GM12878 (cell line): ENCODE measurements around the gene EML5. TPM values are rescaled to one million over a fixed set of nuclear protein-coding genes. Genes with fewer than 3 reads are reported as not detected.

Experiments used
- ATAC-seq: fragments of 200-7000 bp; cut with Tn5 transposase; 3 replicates; pipeline ENCODE4 v1.9.1; 2020; ENCODE audit warnings: mild to moderate bottlenecking, moderate library complexity
- BruUV-seq: library from RNA; stranded (reverse); fragments of 400-500 nt; replicated peaks from 2 replicates; lab custom pipeline; 2021; lab: Mats Ljungman, UMichigan
- CTCF ChIA-PET: fragments of 300-600 bp; sonication (Branson Sonifier 250); formaldehyde crosslinking; extraction: SDS; loops from one replicate; lab custom pipeline; 2021; ENCODE audit warnings: inconsistent platforms; lab: Yijun Ruan, JAX
- POLR2A ChIA-PET: fragments of 350-600 bp; formaldehyde crosslinking; extraction: SDS; loops from one replicate; lab custom pipeline; 2021; ENCODE audit warnings: inconsistent platforms; lab: Charles Lee
- RAD21 ChIA-PET: fragments of 300-600 bp; sonication (Branson Sonifier 250); formaldehyde crosslinking; loops from one replicate; lab custom pipeline; 2023; ENCODE audit warnings: antibody characterized with exemption; ENCODE audit not compliant: unreplicated experiment; lab: Charles Lee
- SMC1A ChIA-PET: fragments of 300-600 bp; sonication (Branson Sonifier 250); formaldehyde crosslinking; loops from one replicate; lab custom pipeline; 2023; ENCODE audit not compliant: unreplicated experiment, uncharacterized antibody; lab: Charles Lee
- DNase-seq: peaks from one replicate; pipeline ENCODE4 v3.0.0-alpha.2; 2011; ENCODE audit warnings: low read depth, low spot score
- FAIRE-seq: peaks from 3 replicates; lab custom pipeline; 2011; peaks lifted over from hg19 to GRCh38; lab: Jason Lieb, UNC
- H2AFZ ChIP-seq: 2 replicates; pipeline ENCODE4 v1.6.0; 2011; ENCODE audit warnings: low read depth, low read length, control low read depth; ENCODE audit not compliant: control insufficient read depth
- H3K27ac ChIP-seq: 2 replicates; pipeline ENCODE4 v1.5.1; 2011; ENCODE audit warnings: control low read depth; ENCODE audit not compliant: control insufficient read depth, insufficient read depth
- H3K27me3 ChIP-seq, 2 experiments: replicated peaks in 1 of 2; 2 replicates each; pipeline versions ENCODE4 v1.6.0 to v1.6.1; 2011; ENCODE audit warnings: low read length in 1 of 2; ENCODE audit not compliant: control insufficient read depth in 2 of 2, insufficient read depth in 2 of 2
- H3K36me3 ChIP-seq, 2 experiments: 2 replicates each; pipeline ENCODE4 v1.5.1; 2011; ENCODE audit warnings: low read length in 1 of 2; ENCODE audit not compliant: control insufficient read depth in 2 of 2, insufficient read depth in 2 of 2
- H3K4me1 ChIP-seq: 2 replicates; pipeline ENCODE4 v1.6.1; 2011; ENCODE audit warnings: mild to moderate bottlenecking, low read length, moderate library complexity, mixed read lengths; ENCODE audit not compliant: control insufficient read depth, insufficient read depth
- H3K4me2 ChIP-seq: 2 replicates; pipeline ENCODE4 v1.6.0; 2011; ENCODE audit warnings: control low read depth; ENCODE audit not compliant: control insufficient read depth, insufficient read depth
- H3K4me3 ChIP-seq: fragments of 200-600 bp; sonication (generic); 2 replicates; pipeline ENCODE4 v1.5.1; 2016
- H3K79me2 ChIP-seq: 2 replicates; pipeline ENCODE4 v1.6.0; 2011; ENCODE audit warnings: low read length; ENCODE audit not compliant: control insufficient read depth, insufficient read depth
- H3K9ac ChIP-seq: 2 replicates; pipeline ENCODE4 v1.8.0; 2011; ENCODE audit warnings: low read length, control low read depth, mixed read lengths; ENCODE audit not compliant: control insufficient read depth, insufficient read depth
- H3K9me3 ChIP-seq: replicated peaks from 3 replicates; pipeline ENCODE4 v1.5.1; 2011; ENCODE audit warnings: mild to moderate bottlenecking, low read length; ENCODE audit not compliant: control insufficient read depth, insufficient read depth
- H4K20me1 ChIP-seq: 2 replicates; pipeline ENCODE4 v1.6.0; 2011; ENCODE audit not compliant: control insufficient read depth, insufficient read depth
- CBX3 ChIP-seq: fragments of 200-600 bp; sonication (generic); IDR thresholded peaks from 2 replicates; pipeline ENCODE4 v1.6.1; 2016; ENCODE audit warnings: low read depth, borderline replicate concordance
- CBX5 ChIP-seq: sonication (generic); IDR thresholded peaks from 2 replicates; pipeline ENCODE4 v1.6.1; 2016; ENCODE audit warnings: low read depth, moderate library complexity, mild to moderate bottlenecking, inconsistent platforms
- CHD4 ChIP-seq: fragments of 200-600 bp; sonication (generic); IDR thresholded peaks from 2 replicates; pipeline ENCODE4 v1.6.1; 2016; ENCODE audit warnings: mild to moderate bottlenecking
- GABPA ChIP-seq: IDR thresholded peaks from 2 replicates; pipeline ENCODE4 v1.6.1; 2014; ENCODE audit warnings: antibody characterized with exemption, low read depth, mild to moderate bottlenecking, inconsistent platforms
- KDM1A ChIP-seq: fragments of 200-600 bp; sonication (generic); IDR thresholded peaks from 2 replicates; pipeline ENCODE4 v1.6.1; 2016; ENCODE audit warnings: borderline replicate concordance
- MEF2A ChIP-seq: IDR thresholded peaks from 2 replicates; pipeline ENCODE4 v1.6.1; 2011; ENCODE audit warnings: low read depth, mild to moderate bottlenecking, low read length, moderate library complexity; ENCODE audit not compliant: insufficient read depth
- MYB ChIP-seq: fragments of 150-350 bp; IDR thresholded peaks from 2 replicates; pipeline ENCODE4 v1.6.1; 2014; ENCODE audit warnings: mild to moderate bottlenecking, low read depth, low read length, borderline replicate concordance
- NR2C2 ChIP-seq: IDR thresholded peaks from 2 replicates; pipeline ENCODE4 v1.6.1; 2011; ENCODE audit warnings: borderline replicate concordance, low read depth; ENCODE audit not compliant: control insufficient read depth, insufficient read length
- PAX5 ChIP-seq: IDR thresholded peaks from 2 replicates; pipeline ENCODE4 v1.6.1; 2011; ENCODE audit warnings: low read depth, low read length, borderline replicate concordance
- PML ChIP-seq: IDR thresholded peaks from 2 replicates; pipeline ENCODE4 v1.6.1; 2012; ENCODE audit warnings: low read length, inconsistent platforms
- POLR2AphosphoS2 ChIP-seq: IDR thresholded peaks from 2 replicates; pipeline ENCODE4 v1.6.1; 2011; ENCODE audit warnings: low read depth, mild to moderate bottlenecking, low read length, improper control_type of control experiment, moderate library complexity
- RCOR1 ChIP-seq: conservative IDR thresholded peaks from 2 replicates; pipeline ENCODE4 v1.6.1; 2012; ENCODE audit warnings: low read depth, low read length, improper control_type of control experiment
- RUNX3 ChIP-seq: IDR thresholded peaks from 2 replicates; pipeline ENCODE4 v1.6.1; 2012; ENCODE audit warnings: low read length, inconsistent platforms
- SMAD5 ChIP-seq: IDR thresholded peaks from 2 replicates; pipeline ENCODE4 v1.6.1; 2016; ENCODE audit warnings: antibody characterized with exemption, low read depth
- SMC3 ChIP-seq: IDR thresholded peaks from 2 replicates; pipeline ENCODE4 v1.6.1; 2011; ENCODE audit warnings: low read length, improper control_type of control experiment, borderline replicate concordance
- SREBF1 ChIP-seq: IDR thresholded peaks from 2 replicates; pipeline ENCODE4 v1.6.1; 2012; ENCODE audit warnings: mild to moderate bottlenecking, low read length
- TCF12 ChIP-seq: IDR thresholded peaks from 2 replicates; pipeline ENCODE4 v1.6.1; 2011; ENCODE audit warnings: low read depth, mild to moderate bottlenecking, low read length
- WGBS: methylation state at CpG from one replicate; pipeline ENCODE4 v1.1.6; 2016; ENCODE audit warnings: low lambda C conversion rate; ENCODE audit not compliant: insufficient replicate concordance, insufficient coverage; ENCODE audit errors: missing lambda C conversion rate; 5-methylcytosine and 5-hydroxymethylcytosine counted together
- in situ Hi-C: fragments of 300-500 bp; cut with MboI; formaldehyde crosslinking; loops from 9 replicates; pipeline ENCODE4 v1.14.3; 2018; ENCODE audit warnings: mixed read lengths
- intact Hi-C: fragments of 100-400 bp; cut with micrococcal nuclease; formaldehyde crosslinking; loops from one replicate; pipeline ENCODE4 v1.14.2; 2022; ENCODE audit not compliant: unreplicated experiment
- polyA plus RNA-seq, 11 experiments: library from polyadenylated mRNA; depleted of rRNA in 4 of 11; unstranded in 6 of 11; stranded (reverse) in 5 of 11; fragments of >200 nt; fragmentation: Nextera tagmentation in 4 of 11; fragmentation: Illumina TruSeq in 1 of 11; extraction: Ambion mirVana in 4 of 11; extraction: Trizol in 1 of 11; gene quantifications; 1 replicate in 1 of 11; 2 replicates in 10 of 11; pipeline versions ENCODE4 v1.2.1 to v1.2.3, GENCODE V29; 2011 to 2016; ENCODE audit warnings: inconsistent platforms in 2 of 11, missing spikeins in 2 of 11, low read depth in 1 of 11
- total RNA-seq, 4 experiments: library from RNA; depleted of rRNA in 3 of 4; stranded (reverse); fragments of >200 nt in 3 of 4; fragmentation: Illumina TruSeq in 1 of 4; extraction: Trizol in 1 of 4; gene quantifications; 2 replicates each; pipeline versions ENCODE4 v1.2.1 to v1.2.3, GENCODE V29; 2013 to 2021
- TF ChIP-seq, protein P1 (sequence below): fragments of 450-650 bp; IDR thresholded peaks from 2 replicates; pipeline ENCODE4 v1.6.1; 2017; ENCODE audit warnings: antibody characterized with exemption, mild to moderate bottlenecking, moderate library complexity

EML5 gene
- total and polyA plus RNA-seq, 10 of the 15 experiments (the other 5 are each of a cell fraction or from before 2014, with no cell fraction given), result 0.08 to 0.35 (median 0.22) TPM; not detected in 1

DNA sequence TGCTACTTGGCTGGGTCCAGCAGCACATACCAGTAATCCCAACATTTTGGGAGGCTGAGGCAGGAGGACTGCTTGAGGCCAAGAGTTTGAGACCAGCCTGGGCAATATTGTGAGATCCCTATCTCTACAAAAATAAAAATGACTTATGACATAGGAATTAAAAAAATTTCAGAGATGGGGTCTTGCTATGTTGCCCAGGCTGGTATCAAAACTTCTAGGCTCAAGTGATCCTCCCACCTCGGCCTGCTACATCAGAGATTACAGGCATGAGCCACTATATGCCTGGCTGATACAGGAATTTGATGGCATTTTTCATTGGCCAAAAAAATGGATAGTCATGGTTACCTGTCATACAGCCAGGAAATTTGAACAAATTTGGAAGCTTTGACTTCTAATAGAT is 175.3 kb downstream of the EML5 start:
- no peak for DNase-seq
- Histone ChIP-seq H3K4me1 (peaks cover 10% of the 10 kb centered on the region), H3K79me2 (no peaks in the 10 kb centered on the region), H3K27me3 (no peaks in the 10 kb centered on the region), H3K9me3 (no peaks in the 10 kb centered on the region), H2AFZ (no peak overlapping the region), H4K20me1 (no peaks in the 10 kb centered on the region), H3K4me3 (no peak overlapping the region), H3K9ac (no peak overlapping the region)
- ATAC-seq, result no peak
- CTCF ChIA-PET, result no interaction called here
- BruUV-seq, result no TSS peak
- POLR2A ChIA-PET, result no interaction called here
- in situ Hi-C loops, result no loop called here
- 100% methylated on average over 1 of the region's 1 CpG for WGBS
- SMC1A ChIA-PET, result no interaction called here
- intact Hi-C loops, result no loop called here
- TF ChIP-seq SREBF1 (no peak), SMC3 (no peak), GABPA (no peak), TCF12 (no peak), POLR2AphosphoS2 (no peak), CHD4 (no peak)
- TF ChIP-seq, all 136 proteins: peak for 0
- RAD21 ChIA-PET, result no interaction called here
- Histone ChIP-seq H3K4me2 (no peak overlapping the region), H3K27ac (no peak overlapping the region), H3K36me3 (peaks cover 0 to 4% of the 10 kb centered on the region in 2 experiments; a peak in 1 of 4 replicates)
- FAIRE-seq, result no peak

DNA sequence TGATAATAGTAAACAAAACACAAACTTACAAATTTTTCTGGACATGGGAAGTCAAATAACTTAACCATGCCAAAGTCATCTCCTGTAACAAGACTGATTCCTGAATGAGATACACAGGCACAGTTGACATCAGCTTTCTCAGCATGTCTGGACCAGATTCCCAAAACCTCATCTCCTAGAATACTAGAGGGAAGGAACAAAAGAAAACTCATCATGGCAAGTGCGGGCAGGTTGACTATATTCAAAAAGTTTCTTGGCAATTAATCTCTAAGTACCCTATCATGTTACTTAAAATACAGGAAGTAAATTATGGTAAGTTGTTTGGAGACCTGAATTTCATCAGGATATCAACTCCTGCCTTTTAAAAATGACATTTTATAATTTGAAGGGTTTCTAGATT is 176.1 kb downstream of the EML5 start:
- WGBS, result 88% methylated on average over 1 of the region's 1 CpG
- Histone ChIP-seq H3K27me3 (no peaks in the 10 kb centered on the region), H3K27ac (no peak overlapping the region), H3K9me3 (no peaks in the 10 kb centered on the region), H2AFZ (no peak overlapping the region), H3K79me2 (no peaks in the 10 kb centered on the region), H3K9ac (no peak overlapping the region), H4K20me1 (no peaks in the 10 kb centered on the region), H3K36me3 (peaks cover 0 to 11% of the 10 kb centered on the region in 2 experiments; a peak in 1 of 4 replicates), H3K4me2 (no peak overlapping the region), H3K4me1 (peaks cover 10% of the 10 kb centered on the region), H3K4me3 (no peak overlapping the region)
- ChIA-PET SMC1A (interaction anchor here (0.9 to 1.1 kb wide), 2 partner anchors 11 to 52 kb away, joined by 3 read pairs; no protein-coding TSS in a partner anchor), POLR2A (no interaction called here), CTCF (interaction anchor here (1.4 kb wide), 1 partner anchor 51 kb away, joined by 4 read pairs; no protein-coding TSS in a partner anchor), RAD21 (interaction anchor here (0.9 kb wide), 1 partner anchor 52 kb away, joined by 5 read pairs; no protein-coding TSS in a partner anchor)
- in situ Hi-C loops, result no loop called here
- intact Hi-C loops, result no loop called here
- ATAC-seq (no peak), DNase-seq (no peak), FAIRE-seq (no peak)
- no TSS peak for BruUV-seq
- TF ChIP-seq NR2C2 (no peak), MEF2A (no peak), RUNX3 (no peak), RCOR1 (no peak), MYB (no peak), CBX3 (no peak), KDM1A (no peak), CBX5 (no peak), PAX5 (no peak), PML (no peak), SMAD5 (no peak)
- TF ChIP-seq, protein P1, sequence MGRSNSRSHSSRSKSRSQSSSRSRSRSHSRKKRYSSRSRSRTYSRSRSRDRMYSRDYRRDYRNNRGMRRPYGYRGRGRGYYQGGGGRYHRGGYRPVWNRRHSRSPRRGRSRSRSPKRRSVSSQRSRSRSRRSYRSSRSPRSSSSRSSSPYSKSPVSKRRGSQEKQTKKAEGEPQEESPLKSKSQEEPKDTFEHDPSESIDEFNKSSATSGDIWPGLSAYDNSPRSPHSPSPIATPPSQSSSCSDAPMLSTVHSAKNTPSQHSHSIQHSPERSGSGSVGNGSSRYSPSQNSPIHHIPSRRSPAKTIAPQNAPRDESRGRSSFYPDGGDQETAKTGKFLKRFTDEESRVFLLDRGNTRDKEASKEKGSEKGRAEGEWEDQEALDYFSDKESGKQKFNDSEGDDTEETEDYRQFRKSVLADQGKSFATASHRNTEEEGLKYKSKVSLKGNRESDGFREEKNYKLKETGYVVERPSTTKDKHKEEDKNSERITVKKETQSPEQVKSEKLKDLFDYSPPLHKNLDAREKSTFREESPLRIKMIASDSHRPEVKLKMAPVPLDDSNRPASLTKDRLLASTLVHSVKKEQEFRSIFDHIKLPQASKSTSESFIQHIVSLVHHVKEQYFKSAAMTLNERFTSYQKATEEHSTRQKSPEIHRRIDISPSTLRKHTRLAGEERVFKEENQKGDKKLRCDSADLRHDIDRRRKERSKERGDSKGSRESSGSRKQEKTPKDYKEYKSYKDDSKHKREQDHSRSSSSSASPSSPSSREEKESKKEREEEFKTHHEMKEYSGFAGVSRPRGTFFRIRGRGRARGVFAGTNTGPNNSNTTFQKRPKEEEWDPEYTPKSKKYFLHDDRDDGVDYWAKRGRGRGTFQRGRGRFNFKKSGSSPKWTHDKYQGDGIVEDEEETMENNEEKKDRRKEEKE, result no peak
